HG03095 (cell line): ENCODE data around the gene PANK1.
"Not testable (repeated sequence)": the region's sequence is repeated elsewhere in the genome, so short reads cannot be mapped to it uniquely, and the experiment has no call there.

Experiments used
- ATAC-seq: cut with Tn5 transposase; IDR thresholded peaks from one replicate; pipeline ENCODE4 v1.9.1; 2021; ENCODE audit warnings: moderate library complexity; ENCODE audit not compliant: unreplicated experiment

Gene PANK1

GRCh38 chr10:89622151-89622550, 22.9 kb downstream of the PANK1 start:
- ATAC-seq: no peak

- ATAC-seq: no peak
Measured at GRCh38 chr10:89621438-89621837, 23.6 kb downstream of the PANK1 start.

GRCh38 chr10:89620296-89620695, 24.7 kb downstream of the PANK1 start:
- ATAC-seq: not testable (repeated sequence)

GRCh38 chr10:89615824-89616223, 29.2 kb downstream of the PANK1 start:
- no peak for ATAC-seq

- ATAC-seq: no peak
Measured at GRCh38 chr10:89615112-89615511, 29.9 kb downstream of the PANK1 start.

- ATAC-seq: no peak
Measured at GRCh38 chr10:89613582-89613981, 31.5 kb downstream of the PANK1 start.

GRCh38 chr10:89611282-89611681, 33.8 kb downstream of the PANK1 start:
- no peak for ATAC-seq

GRCh38 chr10:89609833-89610346, 35.2 kb downstream of the PANK1 start:
- ATAC-seq: peak; percentile 95

GRCh38 chr10:89604200-89604599, 40.8 kb downstream of the PANK1 start:
- ATAC-seq: no peak

GRCh38 chr10:89602919-89603318, 42.1 kb downstream of the PANK1 start:
- ATAC-seq: no peak

GRCh38 chr10:89601728-89602361, 43.2 kb downstream of the PANK1 start:
- ATAC-seq: no peak

GRCh38 chr10:89600041-89600440, 45.0 kb downstream of the PANK1 start:
- ATAC-seq: no peak

GRCh38 chr10:89593043-89593442, 52.0 kb downstream of the PANK1 start:
- no peak for ATAC-seq

- no peak for ATAC-seq
Measured at GRCh38 chr10:89592539-89592938, 52.5 kb downstream of the PANK1 start.

- no peak for ATAC-seq
Measured at GRCh38 chr10:89591796-89592271, 53.2 kb downstream of the PANK1 start.

GRCh38 chr10:89591111-89591795, 53.8 kb downstream of the PANK1 start:
- ATAC-seq: no peak

- ATAC-seq: no peak
Measured at GRCh38 chr10:89590326-89590725, 54.7 kb downstream of the PANK1 start.

- no peak for ATAC-seq
Measured at GRCh38 chr10:89589101-89589720, 55.8 kb downstream of the PANK1 start.

GRCh38 chr10:89588671-89589070, 56.4 kb downstream of the PANK1 start:
- ATAC-seq: no peak

GRCh38 chr10:89582022-89582421, 63.0 kb downstream of the PANK1 start:
- ATAC-seq: no peak

GRCh38 chr10:89580243-89580642, 64.8 kb downstream of the PANK1 start:
- no peak for ATAC-seq

- no peak for ATAC-seq
Measured at GRCh38 chr10:89576696-89577095, 68.3 kb downstream of the PANK1 start.
